ENCODE measurements around the gene RPL37. TPM values are rescaled to one million over a fixed set of nuclear protein-coding genes. Genes with fewer than 3 reads are reported as not detected.
A peak's percentile ranks its signal among the peaks of the same experiment; 100 is the strongest.

RPL37 gene
- total and polyA plus RNA-seq, 7 experiments from 2014 or later: 1,642 to 2,827 (median 2,710) TPM

DNA sequence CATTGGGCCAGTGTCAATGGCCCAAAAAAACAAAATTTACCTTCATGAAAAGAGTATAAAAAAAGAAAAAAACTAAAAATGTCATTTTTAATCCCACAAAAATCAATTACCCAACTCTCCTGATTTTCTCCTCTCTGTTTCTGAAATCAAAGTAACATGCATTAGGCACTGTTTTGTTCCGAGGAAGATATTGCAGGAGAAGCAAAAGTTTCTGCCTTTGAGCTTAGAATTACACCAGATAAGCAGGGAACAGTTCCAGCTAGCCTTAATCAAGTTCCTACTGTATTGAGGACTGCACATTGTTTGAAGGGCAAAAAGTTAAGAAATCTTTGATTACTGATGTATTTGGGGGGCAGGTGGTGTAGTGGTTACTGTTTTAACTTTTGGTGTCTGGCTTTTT, 35.8 kb downstream of the RPL37 start:
- Mint-ChIP-seq H3K9me3 (no peaks in the 10 kb centered on the region), H3K36me3 (peaks cover 0 to 17% (median 0%) of the 10 kb centered on the region in 5 donors), H3K4me1 (peaks cover 20 to 44% (median 35%) of the 10 kb centered on the region in 7 donors), H3K27ac (peak overlapping the region in 8 of 9 donors; percentile 9 to 96 (median 78)), H3K4me3 (peak overlapping the region in 7 of 10 donors; percentile 89 to 95 (median 94)), H3K27me3 (peaks cover 0 to 17% (median 0%) of the 10 kb centered on the region in 5 donors)
- CTCF ChIA-PET: interaction anchor here (0.6 to 0.7 kb wide), 2 partner anchors 11 to 36 kb away, joined by 3 read pairs; partner anchors contain the start of gene RPL37
- Histone ChIP-seq H3K27ac (ENCODE audit: low read depth, low read length) (peak overlapping the region; percentile 86), H3K4me1 (ENCODE audit: control insufficient read depth in 2 of 2, insufficient read depth in 2 of 2, low read length in 2 of 2) (peaks cover 10 to 12% of the 10 kb centered on the region in 2 donors), H3K36me3 (ENCODE audit: control insufficient read depth in 2 of 3, insufficient read depth in 3 of 3, low read length in 3 of 3) (no peaks in the 10 kb centered on the region), H3K9me3 (ENCODE audit: control insufficient read depth in 2 of 3, low read length in 3 of 3) (no peaks in the 10 kb centered on the region), H3K27me3 (ENCODE audit: control insufficient read depth in 2 of 2, insufficient read depth in 2 of 2, low read length in 2 of 2) (no peaks in the 10 kb centered on the region), H3K4me3 (ENCODE audit: low read length) (no peak overlapping the region)
- POLR2A ChIA-PET: interaction anchor here (0.6 to 1.0 kb wide), 2 partner anchors 29 to 1126 kb away, joined by 3 to 5 read pairs; partner anchors contain the start of gene FBXO4
- DNase-seq: no peak
- intact Hi-C loops (cut with micrococcal nuclease): no loop called here
- ATAC-seq: no peak

DNA sequence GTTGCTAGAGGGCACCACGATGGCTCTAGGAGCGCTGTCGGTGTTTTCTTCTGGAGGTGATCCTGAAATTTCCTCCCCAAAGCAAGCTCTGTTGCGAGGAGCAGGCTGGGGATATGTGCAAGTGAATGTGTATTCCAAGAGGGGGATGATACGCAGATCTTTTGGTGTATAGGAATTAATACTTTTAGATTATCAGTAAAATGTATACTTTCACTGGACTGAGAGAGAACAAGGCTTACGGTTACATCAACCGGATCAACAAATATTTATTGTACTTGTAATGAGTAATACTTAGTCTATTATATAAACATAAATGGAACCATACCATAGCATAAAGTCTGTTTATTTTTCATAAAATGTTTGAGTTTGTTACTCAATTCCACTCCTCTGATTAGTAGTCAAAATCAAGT, 36.2 kb downstream of the RPL37 start:
- Histone ChIP-seq H3K27ac (ENCODE audit: low read depth, low read length) (peak overlapping the region; percentile 86), H3K4me1 (ENCODE audit: control insufficient read depth in 2 of 2, insufficient read depth in 2 of 2, low read length in 2 of 2) (peaks cover 10 to 12% of the 10 kb centered on the region in 2 donors), H3K9me3 (ENCODE audit: control insufficient read depth in 2 of 3, low read length in 3 of 3) (no peaks in the 10 kb centered on the region), H3K27me3 (ENCODE audit: control insufficient read depth in 2 of 2, insufficient read depth in 2 of 2, low read length in 2 of 2) (no peaks in the 10 kb centered on the region), H3K4me3 (ENCODE audit: low read length) (peak overlapping the region; percentile 98), H3K36me3 (ENCODE audit: control insufficient read depth in 2 of 3, insufficient read depth in 3 of 3, low read length in 3 of 3) (no peaks in the 10 kb centered on the region)
- Mint-ChIP-seq H3K36me3 (peaks cover 0 to 21% (median 0%) of the 10 kb centered on the region in 5 donors), H3K4me3 (peak overlapping the region; percentile 86 to 96 (median 94)), H3K4me1 (peaks cover 23 to 49% (median 38%) of the 10 kb centered on the region in 7 donors), H3K27ac (peak overlapping the region; percentile 74 to 96 (median 89)), H3K9me3 (no peaks in the 10 kb centered on the region), H3K27me3 (peaks cover 0 to 17% (median 0%) of the 10 kb centered on the region in 5 donors)
- intact Hi-C loops (cut with micrococcal nuclease): loop anchor here (1.0 kb wide), 6 partner anchors 36 to 1126 kb away; partner anchors contain the start of genes RIMOC1 (in 2 of the 2), RPL37 (in 2 of the 2), TTC33 (in 2 of the 2) and FBXO4 (in 1 of the 2)
- no peak for DNase-seq
- CTCF ChIA-PET: interaction anchor here (0.6 to 0.8 kb wide), 3 partner anchors 11 to 78 kb away, joined by 3 read pairs; partner anchors contain the start of gene RPL37
- POLR2A ChIA-PET: interaction anchor here (0.6 to 1.0 kb wide), 2 partner anchors 30 to 1126 kb away, joined by 3 to 5 read pairs; partner anchors contain the start of gene FBXO4
- no peak for ATAC-seq

DNA sequence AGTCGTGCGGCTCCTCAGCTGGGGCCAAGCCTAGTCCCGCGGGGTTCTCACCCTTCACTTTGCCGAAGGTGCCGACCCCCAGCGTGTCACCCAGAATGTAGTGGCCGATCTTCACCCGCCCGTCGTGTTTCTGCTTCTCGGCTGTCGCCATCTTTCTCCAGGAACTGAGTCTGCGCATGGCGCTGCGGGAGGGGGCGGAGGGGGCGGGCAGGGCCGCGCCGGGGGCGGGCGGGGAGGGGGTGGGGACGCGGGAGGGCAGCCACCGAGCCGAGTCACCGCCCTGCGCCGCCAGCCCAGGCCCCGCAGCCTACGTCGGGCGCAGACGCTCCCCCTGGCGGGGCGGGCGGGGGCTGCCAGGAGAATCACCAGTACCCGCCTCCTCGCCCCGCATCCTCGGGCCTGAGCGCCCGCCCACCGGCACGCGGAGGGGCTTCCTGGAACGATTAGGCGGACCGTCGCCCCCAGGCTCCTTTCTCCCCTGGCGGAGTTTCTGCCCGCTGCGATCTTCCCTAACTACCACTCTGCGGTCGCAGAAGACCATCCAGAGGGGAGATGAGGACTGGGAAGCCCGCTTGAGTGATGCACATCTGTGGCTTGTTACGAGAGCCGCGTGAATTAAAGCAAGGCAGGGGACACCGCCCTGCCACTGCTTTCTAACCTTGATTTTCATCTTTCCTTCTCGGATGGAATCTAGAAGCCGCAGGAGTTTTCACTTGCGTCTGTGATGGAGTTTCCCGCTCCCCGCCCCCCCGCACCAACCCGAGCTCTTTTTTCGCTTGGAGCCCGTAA, 36.8 kb downstream of the RPL37 start, which contains the start of gene PRKAA1:
PRKAA1 (minus strand) TSS at position 363 of the 789 bp plus-strand sequence; CDS start at position 178, 185 bp downstream.
- Histone ChIP-seq H3K9me3 (ENCODE audit: control insufficient read depth in 2 of 3, low read length in 3 of 3) (no peaks in the 10 kb centered on the region), H3K36me3 (ENCODE audit: control insufficient read depth in 2 of 3, insufficient read depth in 3 of 3, low read length in 3 of 3) (no peaks in the 10 kb centered on the region), H3K27ac (ENCODE audit: low read depth, low read length) (peak within 1 kb of the TSS; percentile 91), H3K4me3 (ENCODE audit: low read length) (peak within 1 kb of the TSS; percentile 98), H3K27me3 (ENCODE audit: control insufficient read depth in 2 of 2, insufficient read depth in 2 of 2, low read length in 2 of 2) (no peaks in the 10 kb centered on the region), H3K4me1 (ENCODE audit: control insufficient read depth in 2 of 2, insufficient read depth in 2 of 2, low read length in 2 of 2) (peaks cover 12 to 16% of the 10 kb centered on the region in 2 donors)
- Mint-ChIP-seq H3K27me3 (peaks cover 0 to 17% (median 0%) of the 10 kb centered on the region in 5 donors), H3K27ac (peak within 1 kb of the TSS; percentile 74 to 96 (median 94)), H3K36me3 (peaks cover 0 to 23% (median 0%) of the 10 kb centered on the region in 5 donors), H3K4me3 (peak within 1 kb of the TSS; percentile 86 to 96 (median 94)), H3K4me1 (peaks cover 28 to 55% (median 44%) of the 10 kb centered on the region in 7 donors), H3K9me3 (no peaks in the 10 kb centered on the region)
- ChIA-PET CTCF (interaction anchor here (0.6 to 0.8 kb wide), 3 partner anchors 10 to 79 kb away, joined by 3 read pairs; partner anchors contain the start of gene RPL37), POLR2A (interaction anchor here (1.0 kb wide), 2 partner anchors 9 to 31 kb away, joined by 3 to 5 read pairs; no protein-coding TSS in a partner anchor)
- ATAC-seq (peak; percentile 98), DNase-seq (peak; percentile 86 to 92 (median 91))
- intact Hi-C loops (cut with micrococcal nuclease): loop anchor here (1.0 kb wide), 6 partner anchors 37 to 1127 kb away; partner anchors contain the start of genes RIMOC1 (in 2 of the 2), RPL37 (in 2 of the 2), TTC33 (in 2 of the 2) and FBXO4 (in 1 of the 2)

DNA sequence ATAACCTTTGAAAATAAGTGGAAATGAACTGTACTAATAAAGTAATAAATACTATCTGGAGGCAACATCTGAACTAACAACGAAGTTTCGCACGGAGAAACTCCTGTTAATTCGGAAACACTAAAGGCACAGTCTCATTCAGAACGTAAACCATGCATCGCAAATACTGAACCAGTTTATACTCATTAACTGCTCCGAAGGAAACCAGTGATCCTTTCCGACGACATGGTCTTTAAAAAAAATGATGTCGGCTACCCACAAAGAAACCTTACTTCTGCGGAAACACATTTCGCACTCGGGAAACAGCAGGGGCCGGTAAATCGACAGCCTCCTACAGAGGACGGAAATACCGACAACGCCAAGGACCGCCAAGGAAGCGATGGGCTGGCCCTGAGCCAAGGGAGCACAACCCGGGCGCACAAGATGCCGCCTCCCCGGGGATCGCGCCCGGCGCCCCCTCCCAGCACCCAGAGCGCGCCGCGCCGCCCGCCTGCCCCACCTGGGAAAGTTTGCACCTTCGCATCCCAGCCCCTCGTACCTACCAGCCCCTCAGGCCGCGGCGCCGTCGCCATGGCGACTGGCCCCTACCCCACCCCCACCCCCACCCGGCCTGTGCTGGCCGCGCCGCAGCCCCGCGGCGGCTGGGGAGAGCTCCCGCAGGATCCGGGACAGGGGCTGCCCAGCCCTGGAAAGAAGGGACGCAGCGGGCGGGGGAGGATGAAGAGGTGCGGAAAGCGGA, 37.6 kb downstream of the RPL37 start:
- Histone ChIP-seq H3K27me3 (ENCODE audit: control insufficient read depth in 2 of 2, insufficient read depth in 2 of 2, low read length in 2 of 2) (no peaks in the 10 kb centered on the region), H3K36me3 (ENCODE audit: control insufficient read depth in 2 of 3, insufficient read depth in 3 of 3, low read length in 3 of 3) (no peaks in the 10 kb centered on the region), H3K4me3 (ENCODE audit: low read length) (peak overlapping the region; percentile 65), H3K27ac (ENCODE audit: low read depth, low read length) (peak overlapping the region; percentile 91), H3K4me1 (ENCODE audit: control insufficient read depth in 2 of 2, insufficient read depth in 2 of 2, low read length in 2 of 2) (peaks cover 12 to 19% of the 10 kb centered on the region in 2 donors), H3K9me3 (ENCODE audit: control insufficient read depth in 2 of 3, low read length in 3 of 3) (no peaks in the 10 kb centered on the region)
- Mint-ChIP-seq H3K4me1 (peaks cover 29 to 58% (median 48%) of the 10 kb centered on the region in 7 donors), H3K4me3 (peak overlapping the region; percentile 86 to 95 (median 94)), H3K36me3 (peaks cover 0 to 23% (median 0%) of the 10 kb centered on the region in 5 donors), H3K27me3 (peaks cover 0 to 15% (median 0%) of the 10 kb centered on the region in 5 donors), H3K27ac (peak overlapping the region; percentile 74 to 96 (median 94)), H3K9me3 (no peaks in the 10 kb centered on the region)
- CTCF ChIA-PET: interaction anchor here (0.7 kb wide), 1 partner anchor 1160 kb away, joined by 3 read pairs; no protein-coding TSS in a partner anchor
- DNase-seq (peak; percentile 56 to 78 (median 71)), ATAC-seq (peak; percentile 38)
- intact Hi-C loops (cut with micrococcal nuclease): loop anchor here (1.0 to 2.0 kb wide), 8 partner anchors 17 to 1128 kb away; partner anchors contain the start of genes RIMOC1 (in 2 of the 2), RPL37 (in 2 of the 2), TTC33 (in 2 of the 2) and FBXO4 (in 1 of the 2)
- POLR2A ChIA-PET: interaction anchor here (1.0 kb wide), 2 partner anchors 10 to 44 kb away, joined by 3 read pairs; partner anchors contain the start of gene CARD6

DNA sequence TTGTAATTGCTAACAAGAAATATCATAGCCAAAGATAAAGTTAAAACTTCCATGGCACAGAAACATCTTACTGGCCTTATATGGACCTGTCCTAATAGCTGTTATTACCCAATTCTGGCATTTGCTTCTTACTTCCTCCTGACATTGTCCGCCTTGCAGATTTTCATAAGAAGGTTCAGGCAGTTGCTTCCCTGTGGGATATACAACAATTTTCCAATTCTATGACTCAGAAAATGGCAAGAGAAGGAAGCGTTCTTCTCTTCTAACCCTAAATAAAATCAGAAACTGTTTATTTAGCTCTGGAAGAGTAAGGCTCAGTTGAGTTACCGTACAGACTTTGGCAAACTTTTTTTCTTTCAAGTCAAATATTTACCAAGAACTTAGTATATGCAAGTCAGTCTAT, 38.5 kb downstream of the RPL37 start:
- Mint-ChIP-seq H3K4me1 (peaks cover 32 to 67% (median 54%) of the 10 kb centered on the region in 7 donors), H3K36me3 (peaks cover 0 to 23% (median 0%) of the 10 kb centered on the region in 5 donors), H3K9me3 (no peaks in the 10 kb centered on the region), H3K4me3 (peak overlapping the region; percentile 64 to 95 (median 94)), H3K27me3 (peaks cover 0 to 13% (median 0%) of the 10 kb centered on the region in 5 donors), H3K27ac (peak overlapping the region in 7 of 9 donors; percentile 4 to 89 (median 41))
- H3K9me3 ChIP-seq (ENCODE audit: control insufficient read depth in 2 of 3, low read length in 3 of 3): no peaks in the 10 kb centered on the region
- ChIA-PET CTCF (interaction anchor here (1.4 kb wide), 1 partner anchor 36 kb away, joined by 3 read pairs; no protein-coding TSS in a partner anchor), POLR2A (interaction anchor here (0.9 to 1.0 kb wide), 2 partner anchors 45 to 101 kb away, joined by 3 read pairs; partner anchors contain the start of gene CARD6)
- peaks cover 12 to 28% of the 10 kb centered on the region in 2 donors for H3K4me1 ChIP-seq (ENCODE audit: control insufficient read depth in 2 of 2, insufficient read depth in 2 of 2, low read length in 2 of 2)
- no peaks in the 10 kb centered on the region for H3K27me3 ChIP-seq (ENCODE audit: control insufficient read depth in 2 of 2, insufficient read depth in 2 of 2, low read length in 2 of 2)
- ATAC-seq (no peak), DNase-seq (no peak)
- H3K27ac ChIP-seq (ENCODE audit: low read depth, low read length): peak overlapping the region; percentile 91
- intact Hi-C loops (cut with micrococcal nuclease): loop anchor here in 1 of 2 donors (2.0 kb wide), 2 partner anchors 16 to 386 kb away; no protein-coding TSS in a partner anchor
- H3K4me3 ChIP-seq (ENCODE audit: low read length): peak overlapping the region; percentile 65
- H3K36me3 ChIP-seq (ENCODE audit: control insufficient read depth in 2 of 3, insufficient read depth in 3 of 3, low read length in 3 of 3): no peaks in the 10 kb centered on the region

Measured in naive thymus-derived CD4-positive, alpha-beta T cell (primary cell).